GM19324 (cell line): Measurements from ENCODE around the gene WNT5A.
"Not testable (repeated sequence)": the region's sequence is repeated elsewhere in the genome, so short reads cannot be mapped to it uniquely, and the experiment has no call there.

Source experiments
- ATAC-seq: cut with Tn5 transposase; IDR thresholded peaks from one replicate; pipeline ENCODE4 v1.9.1; 2021; ENCODE audit warnings: mild to moderate bottlenecking, moderate library complexity; ENCODE audit not compliant: unreplicated experiment, low FRiP score

WNT5A gene

GRCh38 chr3:55507808-55508207 is 20.7 kb upstream of the WNT5A start:
- no peak for ATAC-seq

GRCh38 chr3:55505776-55506175 is 18.7 kb upstream of the WNT5A start:
- no peak for ATAC-seq

GRCh38 chr3:55505102-55505501 is 18.0 kb upstream of the WNT5A start:
- ATAC-seq = not testable (repeated sequence)

- ATAC-seq = no peak
Observed at GRCh38 chr3:55501905-55502304, 14.8 kb upstream of the WNT5A start.

- ATAC-seq = no peak
Observed at GRCh38 chr3:55500555-55501330, 13.6 kb upstream of the WNT5A start.

- ATAC-seq = no peak
Observed at GRCh38 chr3:55498520-55498919, 11.4 kb upstream of the WNT5A start.

GRCh38 chr3:55497250-55497649 is 10.1 kb upstream of the WNT5A start:
- ATAC-seq = no peak

- no peak for ATAC-seq
Observed at GRCh38 chr3:55494976-55495375, 7.9 kb upstream of the WNT5A start.

- ATAC-seq = no peak
Observed at GRCh38 chr3:55492976-55493375, 5.9 kb upstream of the WNT5A start.

- no peak for ATAC-seq
Observed at GRCh38 chr3:55491296-55491816, 4.2 kb upstream of the WNT5A start.

- no peak for ATAC-seq
Observed at GRCh38 chr3:55490276-55490913, 3.3 kb upstream of the WNT5A start.

- no peak for ATAC-seq
Observed at GRCh38 chr3:55489798-55490132, 2.7 kb upstream of the WNT5A start.

GRCh38 chr3:55488398-55489055 is 1.4 kb upstream of the WNT5A start:
- ATAC-seq = no peak

GRCh38 chr3:55487381-55488241 is 505 bp upstream of the WNT5A start:
- no peak for ATAC-seq

GRCh38 chr3:55486101-55486856 is 827 bp downstream of the WNT5A start:
- no peak for ATAC-seq

- ATAC-seq = peak; percentile 50
Observed at GRCh38 chr3:55484801-55485791, 2.0 kb downstream of the WNT5A start.

- ATAC-seq = no peak
Observed at GRCh38 chr3:55484191-55484689, 2.9 kb downstream of the WNT5A start.
